ENCODE data around the gene VAV3. TPM values are rescaled to one million over a fixed set of nuclear protein-coding genes. Genes with fewer than 3 reads are reported as not detected.

VAV3 gene
- total RNA-seq, 1 experiment from 2014 or later = 0.57 TPM

- Mint-ChIP-seq H3K9me3 (ENCODE audit: unreplicated experiment) (no peaks in the 10 kb centered on the region), H3K4me3 (ENCODE audit: unreplicated experiment) (no peak overlapping the region), H3K4me1 (ENCODE audit: low read depth, unreplicated experiment) (no peaks in the 10 kb centered on the region), H3K27me3 (ENCODE audit: insufficient read depth, unreplicated experiment) (peaks cover 11% of the 10 kb centered on the region), H3K36me3 (ENCODE audit: insufficient read depth, unreplicated experiment) (no peaks in the 10 kb centered on the region), H3K27ac (ENCODE audit: unreplicated experiment) (no peak overlapping the region)
- no TSS peak for BruUV-seq (replicated peaks)
- H3K4me1 ChIP-seq = no peaks in the 10 kb centered on the region
- no peaks in the 10 kb centered on the region for H3K27me3 ChIP-seq (replicated peaks; ENCODE audit: control insufficient read depth, insufficient read depth, low read length)
- intact Hi-C loops (cut with micrococcal nuclease; ENCODE audit: unreplicated experiment) = no loop called here
- no peak for TF ChIP-seq CTCF (IDR thresholded peaks at IDR 0.05; ENCODE audit: insufficient read depth in 1 of 2, low read depth in 1 of 2, low read length in 1 of 2, severe bottlenecking in 1 of 2, unreplicated experiment in 1 of 2)
- ChIA-PET POLR2A (no interaction called here), CTCF (no interaction called here)
- no peak for DNase-seq
- H3K9me3 ChIP-seq = no peaks in the 10 kb centered on the region
- H3K36me3 ChIP-seq (ENCODE audit: control insufficient read depth, insufficient read depth, low read length) = no peaks in the 10 kb centered on the region
- no peak overlapping the region for H3K4me3 ChIP-seq (ENCODE audit: low read depth, low read length)
Measured at GRCh38 chr1:107807855-107808254, 157.1 kb downstream of the VAV3 start.

- Mint-ChIP-seq H3K27me3 (ENCODE audit: insufficient read depth, unreplicated experiment) (peaks cover 11% of the 10 kb centered on the region), H3K9me3 (ENCODE audit: unreplicated experiment) (no peaks in the 10 kb centered on the region), H3K36me3 (ENCODE audit: insufficient read depth, unreplicated experiment) (no peaks in the 10 kb centered on the region), H3K4me3 (ENCODE audit: unreplicated experiment) (no peak overlapping the region), H3K4me1 (ENCODE audit: low read depth, unreplicated experiment) (no peaks in the 10 kb centered on the region), H3K27ac (ENCODE audit: unreplicated experiment) (no peak overlapping the region)
- Histone ChIP-seq H3K4me3 (ENCODE audit: low read depth, low read length) (no peak overlapping the region), H3K4me1 (no peaks in the 10 kb centered on the region), H3K36me3 (ENCODE audit: control insufficient read depth, insufficient read depth, low read length) (no peaks in the 10 kb centered on the region), H3K9me3 (no peaks in the 10 kb centered on the region), H3K27me3 (replicated peaks; ENCODE audit: control insufficient read depth, insufficient read depth, low read length) (no peaks in the 10 kb centered on the region)
- ChIA-PET CTCF (no interaction called here), POLR2A (no interaction called here)
- intact Hi-C loops (cut with micrococcal nuclease; ENCODE audit: unreplicated experiment) = no loop called here
- TF ChIP-seq CTCF (IDR thresholded peaks at IDR 0.05; ENCODE audit: insufficient read depth in 1 of 2, low read depth in 1 of 2, low read length in 1 of 2, severe bottlenecking in 1 of 2, unreplicated experiment in 1 of 2) = no peak
- no TSS peak for BruUV-seq (replicated peaks)
- no peak for DNase-seq
Measured at GRCh38 chr1:107807405-107807804, 157.6 kb downstream of the VAV3 start.

GRCh38 chr1:107806902-107807301 is 158.1 kb downstream of the VAV3 start:
- Histone ChIP-seq H3K27me3 (replicated peaks; ENCODE audit: control insufficient read depth, insufficient read depth, low read length) (no peaks in the 10 kb centered on the region), H3K4me1 (no peaks in the 10 kb centered on the region), H3K9me3 (no peaks in the 10 kb centered on the region), H3K36me3 (ENCODE audit: control insufficient read depth, insufficient read depth, low read length) (no peaks in the 10 kb centered on the region), H3K4me3 (ENCODE audit: low read depth, low read length) (no peak overlapping the region)
- ChIA-PET CTCF (no interaction called here), POLR2A (no interaction called here)
- BruUV-seq (replicated peaks) = no TSS peak
- H3K27ac Mint-ChIP-seq (ENCODE audit: unreplicated experiment) = no peak overlapping the region
- TF ChIP-seq CTCF (IDR thresholded peaks at IDR 0.05; ENCODE audit: insufficient read depth in 1 of 2, low read depth in 1 of 2, low read length in 1 of 2, severe bottlenecking in 1 of 2, unreplicated experiment in 1 of 2) = no peak
- H3K9me3 Mint-ChIP-seq (ENCODE audit: unreplicated experiment) = no peaks in the 10 kb centered on the region
- H3K4me1 Mint-ChIP-seq (ENCODE audit: low read depth, unreplicated experiment) = no peaks in the 10 kb centered on the region
- H3K36me3 Mint-ChIP-seq (ENCODE audit: insufficient read depth, unreplicated experiment) = no peaks in the 10 kb centered on the region
- H3K4me3 Mint-ChIP-seq (ENCODE audit: unreplicated experiment) = no peak overlapping the region
- DNase-seq = no peak
- peaks cover 11% of the 10 kb centered on the region for H3K27me3 Mint-ChIP-seq (ENCODE audit: insufficient read depth, unreplicated experiment)
- intact Hi-C loops (cut with micrococcal nuclease; ENCODE audit: unreplicated experiment) = no loop called here

Data from Caco-2 (cell line).